Caco-2 (cell line): ENCODE data around the gene BNIP1. TPM values are rescaled to one million over a fixed set of nuclear protein-coding genes. Genes with fewer than 3 reads are reported as not detected.
A peak's percentile ranks its signal among the peaks of the same experiment; 100 is the strongest.

Source experiments
- BruUV-seq: library from RNA; stranded (reverse); fragments of 400-500 nt; replicated peaks from 2 replicates; lab custom pipeline; 2021; lab: Mats Ljungman, UMichigan
- CTCF ChIA-PET: fragments of 300-600 bp; sonication (Branson Sonifier 250); formaldehyde crosslinking; loops from one replicate; lab custom pipeline; 2022; ENCODE audit warnings: antibody characterized with exemption; lab: Charles Lee
- POLR2A ChIA-PET: fragments of 300-600 bp; sonication (Branson Sonifier 250); formaldehyde crosslinking; loops from one replicate; lab custom pipeline; 2022; ENCODE audit warnings: antibody characterized with exemption; lab: Charles Lee
- DNase-seq, 2 experiments: peaks; one replicate each; pipeline versions ENCODE4 v3.0.0 to v3.0.0-alpha.2; 2020 to 2022
- H3K27me3 ChIP-seq: replicated peaks from 2 replicates; pipeline ENCODE4 v1.6.0; 2011; ENCODE audit warnings: low read length; ENCODE audit not compliant: control insufficient read depth, insufficient read depth
- H3K36me3 ChIP-seq: 2 replicates; pipeline ENCODE4 v1.5.1; 2011; ENCODE audit warnings: low read length; ENCODE audit not compliant: control insufficient read depth, insufficient read depth
- H3K4me1 ChIP-seq: fragments of 250-450 bp; sonication (Bioruptor Pico); 2 replicates; pipeline ENCODE4 v1.5.1; 2020; ENCODE audit warnings: mild to moderate bottlenecking
- H3K4me3 ChIP-seq: 2 replicates; pipeline ENCODE4 v1.5.1; 2011; ENCODE audit warnings: low read depth, mild to moderate bottlenecking, control low read depth, low read length
- H3K9me3 ChIP-seq: fragments of 250-450 bp; sonication (Bioruptor Pico); 2 replicates; pipeline ENCODE4 v1.5.1; 2020; ENCODE audit warnings: mild to moderate bottlenecking, moderate library complexity
- H3K27ac Mint-ChIP-seq: one replicate; pipeline ENCODE4 v1.8.0; 2022; ENCODE audit warnings: mixed read lengths; ENCODE audit not compliant: unreplicated experiment
- H3K27me3 Mint-ChIP-seq: one replicate; pipeline ENCODE4 v1.8.0; 2022; ENCODE audit warnings: mixed read lengths; ENCODE audit not compliant: insufficient read depth, unreplicated experiment
- H3K36me3 Mint-ChIP-seq: one replicate; pipeline ENCODE4 v1.8.0; 2022; ENCODE audit warnings: mild to moderate bottlenecking, mixed read lengths; ENCODE audit not compliant: insufficient read depth, unreplicated experiment
- H3K4me1 Mint-ChIP-seq: one replicate; pipeline ENCODE4 v1.8.0; 2022; ENCODE audit warnings: low read depth, mixed read lengths; ENCODE audit not compliant: unreplicated experiment
- H3K4me3 Mint-ChIP-seq: one replicate; pipeline ENCODE4 v1.8.0; 2022; ENCODE audit warnings: mild to moderate bottlenecking, moderate library complexity, mixed read lengths; ENCODE audit not compliant: unreplicated experiment
- H3K9me3 Mint-ChIP-seq: one replicate; pipeline ENCODE4 v1.8.0; 2022; ENCODE audit warnings: mixed read lengths; ENCODE audit not compliant: unreplicated experiment
- CTCF ChIP-seq, 2 experiments: fragments of 200-600 bp in 1 of 2; IDR thresholded peaks; 1 replicate in 1 of 2; 2 replicates in 1 of 2; pipeline versions ENCODE4 v1.5.1 to v1.8.0; 2011 to 2022; ENCODE audit warnings: antibody characterized with exemption in 1 of 2, control low read depth in 1 of 2, inconsistent platforms in 1 of 2, low read depth in 1 of 2, low read length in 1 of 2, mild to moderate bottlenecking in 1 of 2, moderate library complexity in 1 of 2; ENCODE audit not compliant: insufficient read depth in 1 of 2, severe bottlenecking in 1 of 2, unreplicated experiment in 1 of 2
- intact Hi-C: fragments of 100-400 bp; cut with micrococcal nuclease; formaldehyde crosslinking; loops from one replicate; pipeline ENCODE4 v1.10.0; 2022; ENCODE audit not compliant: unreplicated experiment
- total RNA-seq: library from RNA; stranded (reverse); gene quantifications from 2 replicates; pipeline ENCODE4 v1.2.3, GENCODE V29; 2022

Gene BNIP1
- total RNA-seq, 1 experiment from 2014 or later: 13.9 TPM

- BruUV-seq: no TSS peak
- Histone ChIP-seq H3K4me3 (no peak overlapping the region), H3K4me1 (no peaks in the 10 kb centered on the region), H3K36me3 (no peaks in the 10 kb centered on the region), H3K9me3 (peaks cover 6% of the 10 kb centered on the region), H3K27me3 (no peaks in the 10 kb centered on the region)
- peak in 1 of 2 experiments; percentile 35 for DNase-seq
- ChIA-PET POLR2A (no interaction called here), CTCF (interaction anchor here (0.6 to 0.7 kb wide), 2 partner anchors 32 to 575 kb away, joined by 3 read pairs; no protein-coding TSS in a partner anchor)
- peak; percentile 22 to 60 for TF ChIP-seq CTCF (IDR thresholded peaks at IDR 0.05; ENCODE audit: insufficient read depth in 1 of 2, low read depth in 1 of 2, low read length in 1 of 2, severe bottlenecking in 1 of 2, unreplicated experiment in 1 of 2)
- H3K27ac Mint-ChIP-seq: no peak overlapping the region
- no peaks in the 10 kb centered on the region for H3K4me1 Mint-ChIP-seq
- H3K27me3 Mint-ChIP-seq: peaks cover 21% of the 10 kb centered on the region
- peaks cover 5% of the 10 kb centered on the region for H3K9me3 Mint-ChIP-seq
- no peaks in the 10 kb centered on the region for H3K36me3 Mint-ChIP-seq
- H3K4me3 Mint-ChIP-seq: no peak overlapping the region
- intact Hi-C loops: loop anchor here (1.0 to 5.0 kb wide), 2 partner anchors 37 to 226 kb away; no protein-coding TSS in a partner anchor
Measured at GRCh38 chr5:173204185-173204979, 60.1 kb downstream of the BNIP1 start.

- BruUV-seq: no TSS peak
- no peaks in the 10 kb centered on the region for H3K27me3 ChIP-seq
- H3K36me3 Mint-ChIP-seq: no peaks in the 10 kb centered on the region
- H3K36me3 ChIP-seq: no peaks in the 10 kb centered on the region
- ChIA-PET CTCF (no interaction called here), POLR2A (no interaction called here)
- H3K4me1 Mint-ChIP-seq: no peaks in the 10 kb centered on the region
- TF ChIP-seq CTCF (IDR thresholded peaks at IDR 0.05; ENCODE audit: insufficient read depth in 1 of 2, low read depth in 1 of 2, low read length in 1 of 2, severe bottlenecking in 1 of 2, unreplicated experiment in 1 of 2): no peak
- intact Hi-C loops: no loop called here
- no peaks in the 10 kb centered on the region for H3K4me1 ChIP-seq
- no peaks in the 10 kb centered on the region for H3K9me3 ChIP-seq
- DNase-seq: no peak
- no peak overlapping the region for H3K4me3 ChIP-seq
- peaks cover 21% of the 10 kb centered on the region for H3K27me3 Mint-ChIP-seq
- no peak overlapping the region for H3K27ac Mint-ChIP-seq
- no peaks in the 10 kb centered on the region for H3K9me3 Mint-ChIP-seq
- no peak overlapping the region for H3K4me3 Mint-ChIP-seq
Measured at GRCh38 chr5:173205916-173206315, 61.6 kb downstream of the BNIP1 start.

GRCh38 chr5:173208296-173208695 is 64.0 kb downstream of the BNIP1 start:
- Mint-ChIP-seq H3K4me1 (no peaks in the 10 kb centered on the region), H3K27me3 (peaks cover 19% of the 10 kb centered on the region), H3K27ac (no peak overlapping the region), H3K4me3 (no peak overlapping the region), H3K36me3 (no peaks in the 10 kb centered on the region), H3K9me3 (peaks cover 11% of the 10 kb centered on the region)
- BruUV-seq: no TSS peak
- CTCF ChIA-PET: no interaction called here
- no peaks in the 10 kb centered on the region for H3K27me3 ChIP-seq
- no peak overlapping the region for H3K4me3 ChIP-seq
- H3K36me3 ChIP-seq: no peaks in the 10 kb centered on the region
- DNase-seq: no peak
- no peaks in the 10 kb centered on the region for H3K9me3 ChIP-seq
- intact Hi-C loops: no loop called here
- POLR2A ChIA-PET: no interaction called here
- H3K4me1 ChIP-seq: no peaks in the 10 kb centered on the region
- no peak for TF ChIP-seq CTCF (IDR thresholded peaks at IDR 0.05; ENCODE audit: insufficient read depth in 1 of 2, low read depth in 1 of 2, low read length in 1 of 2, severe bottlenecking in 1 of 2, unreplicated experiment in 1 of 2)
